ENCODE data around the gene TIPRL.

Gene TIPRL

DNA sequence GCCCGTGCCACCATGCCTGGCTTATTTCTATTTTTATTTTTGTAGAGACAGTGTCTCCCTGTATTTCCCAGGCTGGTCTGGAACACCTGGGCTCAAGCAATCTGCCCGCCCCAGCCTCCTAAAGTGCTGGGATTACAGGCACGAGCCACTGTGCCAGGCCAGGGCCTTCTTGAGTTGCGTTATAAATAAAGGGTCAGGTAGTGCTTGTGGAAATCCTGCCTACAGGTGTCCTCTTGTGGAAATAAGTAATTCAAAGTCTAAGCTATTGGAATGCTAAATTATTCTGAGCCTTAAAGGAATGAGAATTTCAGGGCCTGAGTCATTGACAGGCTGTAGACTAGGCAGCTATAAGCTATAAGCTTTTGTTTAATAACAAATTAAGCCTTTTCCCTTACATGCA lies 38.9 kb downstream of the TIPRL start:
- DNase-seq: no peak

DNA sequence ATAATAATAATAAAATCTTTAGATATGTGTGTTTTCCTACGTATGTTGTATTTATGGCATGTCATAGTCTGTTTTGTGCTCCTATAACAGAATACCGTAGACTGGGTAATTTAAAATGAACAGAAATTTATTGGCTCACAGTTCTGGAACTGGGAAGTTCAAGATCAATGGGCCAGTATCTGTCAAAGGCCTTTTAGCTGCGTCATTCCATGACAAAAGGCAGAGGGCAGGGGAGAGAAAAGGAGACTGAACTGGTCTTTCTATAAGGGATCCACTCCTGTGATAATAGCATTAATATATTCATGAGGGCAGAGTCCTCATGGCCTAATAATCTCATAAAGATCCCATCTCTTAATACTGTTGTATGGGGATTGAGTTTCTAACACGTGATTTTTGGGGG lies 39.9 kb downstream of the TIPRL start:
- DNase-seq: no peak

DNA sequence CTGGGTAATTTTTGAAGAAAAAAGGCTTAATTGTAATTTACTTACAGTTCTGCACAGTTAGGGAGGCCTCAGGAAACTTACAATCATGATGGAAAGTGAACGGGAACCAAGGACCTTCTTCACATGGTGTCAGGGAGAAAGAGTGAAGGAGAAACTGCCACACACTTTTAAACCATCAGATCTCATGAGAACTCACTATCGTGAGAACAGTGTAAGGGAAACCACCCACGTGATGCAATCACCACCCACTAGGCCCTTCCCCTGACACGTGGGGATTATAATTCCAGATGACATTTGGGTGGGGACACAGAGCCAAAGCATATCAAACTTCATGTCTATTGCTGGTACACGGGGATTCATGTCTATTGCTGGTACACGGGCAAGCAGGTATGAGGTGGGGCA lies 41.7 kb downstream of the TIPRL start:
- no peak for DNase-seq

- no peak for DNase-seq
Observed at GRCh38 chr1:168221275-168221674, 42.5 kb downstream of the TIPRL start.

DNA sequence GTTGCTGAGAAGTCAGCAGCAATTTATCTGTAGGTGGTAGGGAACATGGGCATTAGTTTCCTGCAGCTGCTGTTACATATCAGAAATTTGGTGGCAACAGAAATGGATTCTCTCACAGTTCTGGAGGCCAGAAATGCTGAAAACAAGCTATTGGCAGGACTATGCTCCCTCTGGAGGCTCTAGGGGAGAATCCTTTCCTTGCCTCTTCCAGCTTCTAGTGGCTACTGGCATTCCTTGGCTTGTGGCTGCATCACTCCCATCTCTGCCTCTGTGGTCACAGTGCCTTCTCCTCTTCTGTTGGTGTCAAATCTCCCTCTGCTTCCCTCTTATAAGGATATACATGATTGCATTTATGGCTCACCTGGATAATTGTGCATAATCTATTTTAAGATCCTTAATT lies 44.5 kb downstream of the TIPRL start:
- no peak for DNase-seq

GRCh38 chr1:168223681-168224540 lies 45.1 kb downstream of the TIPRL start:
- no peak for DNase-seq

DNA sequence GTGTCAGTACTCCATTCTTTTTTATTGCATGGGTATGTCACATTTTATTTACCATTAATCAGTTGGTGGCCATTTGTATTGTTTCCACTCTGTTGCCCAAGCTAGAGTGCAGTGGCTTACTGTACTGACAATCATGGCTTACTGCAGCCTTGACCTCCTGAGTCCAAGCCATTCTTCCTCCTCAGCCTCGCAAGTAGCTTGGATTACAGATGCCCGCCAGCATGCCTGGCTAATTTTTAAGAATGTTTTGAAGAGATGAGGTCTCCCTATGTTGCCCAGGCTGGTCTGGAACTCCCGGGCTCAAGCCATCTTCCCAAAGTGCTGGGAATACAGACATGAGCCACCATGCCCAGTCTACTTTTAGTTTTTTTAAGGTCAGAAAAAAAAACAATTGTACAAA lies 46.2 kb downstream of the TIPRL start:
- peak in 1 of 2 experiments; percentile 22 for DNase-seq

DNA sequence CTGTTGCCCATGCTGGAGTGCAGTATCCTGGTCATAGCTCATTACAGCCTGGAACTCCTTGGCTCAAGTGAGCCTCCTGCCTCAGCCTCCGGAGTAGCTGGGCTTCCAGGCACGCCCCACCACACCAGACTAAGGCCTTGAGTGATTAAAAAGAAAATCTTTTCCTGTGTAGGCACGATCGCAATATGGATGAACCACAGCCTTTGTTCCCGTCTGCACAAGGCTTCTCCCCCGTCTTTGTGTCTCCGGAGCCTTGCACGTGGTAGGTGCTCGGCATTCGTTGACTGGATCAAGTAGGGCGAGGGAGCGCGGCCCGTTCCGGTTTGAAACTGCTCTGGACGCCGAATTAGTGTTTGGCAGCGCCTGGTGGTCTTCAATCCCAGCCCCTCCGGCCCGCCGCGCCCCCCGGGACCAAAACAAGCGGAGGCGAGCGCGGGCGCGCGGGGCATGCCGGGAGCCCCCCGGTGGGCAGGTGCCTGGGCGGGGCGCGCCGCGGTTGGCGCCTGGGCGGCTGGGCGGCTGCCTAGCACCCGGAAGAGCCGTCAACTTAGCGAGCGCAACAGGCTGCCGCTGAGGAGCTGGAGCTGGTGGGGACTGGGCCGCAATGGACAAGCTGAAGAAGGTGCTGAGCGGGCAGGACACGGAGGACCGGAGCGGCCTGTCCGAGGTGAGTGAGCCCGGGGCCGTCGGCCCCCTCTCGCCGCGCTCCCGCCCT lies 46.9 kb downstream of the TIPRL start, which contains the start of gene SFT2D2:
Gene SFT2D2, plus strand, starts transcription at position 529 of the 715 bp plus-strand sequence. Its CDS starts 76 bp downstream, at position 605.
- peak; percentile 88 to 98 for DNase-seq

- peak; percentile 70 to 76 for DNase-seq
Observed at GRCh38 chr1:168227620-168228019, 48.9 kb downstream of the TIPRL start.

GRCh38 chr1:168229893-168230292 lies 51.1 kb downstream of the TIPRL start:
- DNase-seq: no peak

- DNase-seq: no peak
Observed at GRCh38 chr1:168230709-168231108, 51.9 kb downstream of the TIPRL start.

DNA sequence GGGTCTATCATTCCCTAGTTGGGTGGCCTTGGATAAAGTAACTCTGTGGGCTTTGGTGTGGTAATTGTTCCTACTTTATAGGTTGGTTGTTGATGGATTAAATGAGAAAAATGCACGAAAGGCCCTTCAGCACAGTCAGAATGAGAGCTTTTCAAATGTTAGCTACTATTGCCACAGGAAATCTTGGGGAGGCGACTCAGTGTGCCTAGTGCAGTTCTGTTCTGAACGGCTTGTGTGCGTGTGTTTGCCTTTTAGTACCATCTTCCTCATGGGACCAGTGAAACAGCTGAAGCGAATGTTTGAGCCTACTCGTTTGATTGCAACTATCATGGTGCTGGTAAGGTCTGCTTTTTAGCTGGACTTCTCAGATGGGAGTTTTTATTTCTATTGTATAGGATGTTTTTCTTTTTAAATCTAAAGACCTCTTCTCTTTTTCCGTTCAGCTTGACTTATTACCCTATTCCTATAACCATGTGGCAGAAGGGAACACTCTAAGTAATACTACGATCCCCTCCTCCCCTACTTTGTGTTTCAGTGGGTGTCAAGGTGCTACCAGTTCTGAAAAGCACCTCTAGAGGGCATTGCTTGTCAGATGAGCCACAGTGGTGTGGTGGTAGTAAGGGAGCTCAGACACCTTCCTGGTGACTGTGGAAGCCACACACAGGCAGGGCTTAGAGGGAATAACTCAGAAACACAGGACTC lies 56.2 kb downstream of the TIPRL start:
- peak; percentile 71 to 85 for DNase-seq

DNA sequence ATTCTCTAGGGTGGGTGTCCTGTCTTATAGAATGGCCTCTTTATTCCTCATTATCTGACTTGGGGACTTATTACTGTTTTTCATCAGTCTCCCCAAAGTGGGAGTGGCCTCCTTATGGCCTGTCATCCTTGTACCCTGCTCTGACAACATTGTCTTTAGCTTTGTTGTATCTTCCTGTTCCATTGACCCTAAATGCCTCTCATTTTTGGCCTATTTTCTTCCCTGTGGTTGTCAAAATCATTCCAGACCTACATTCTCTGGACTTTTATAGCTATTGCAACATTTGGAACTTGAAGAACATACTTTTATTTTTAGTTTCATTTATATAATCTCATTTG lies 56.8 kb downstream of the TIPRL start:
- DNase-seq: no peak

- no peak for DNase-seq
Observed at GRCh38 chr1:168235937-168236336, 57.2 kb downstream of the TIPRL start.

GRCh38 chr1:168236836-168237611 lies 58.3 kb downstream of the TIPRL start:
- no peak for DNase-seq

DNA sequence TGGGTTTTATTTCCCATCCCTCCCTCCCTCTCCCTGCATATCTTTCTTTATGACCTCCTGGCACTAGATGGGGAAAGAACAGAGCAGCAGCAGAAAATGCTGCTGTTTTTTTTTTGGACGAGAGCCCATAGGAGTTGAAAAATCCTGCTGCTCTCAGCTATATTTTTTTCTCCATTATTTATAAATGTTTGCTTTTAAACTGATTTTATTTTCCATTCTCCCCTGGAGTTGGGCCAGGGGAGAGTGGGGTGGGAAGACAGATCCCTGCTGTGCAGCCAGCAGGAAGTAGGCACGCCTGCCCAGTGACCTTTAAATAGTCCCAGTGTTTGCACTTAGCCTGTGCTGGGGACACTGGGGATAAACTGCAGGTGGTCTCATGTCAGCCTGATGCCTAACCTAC lies 64.4 kb downstream of the TIPRL start:
- DNase-seq: no peak

- DNase-seq: no peak
Observed at GRCh38 chr1:168243636-168244212, 65.0 kb downstream of the TIPRL start.

DNA sequence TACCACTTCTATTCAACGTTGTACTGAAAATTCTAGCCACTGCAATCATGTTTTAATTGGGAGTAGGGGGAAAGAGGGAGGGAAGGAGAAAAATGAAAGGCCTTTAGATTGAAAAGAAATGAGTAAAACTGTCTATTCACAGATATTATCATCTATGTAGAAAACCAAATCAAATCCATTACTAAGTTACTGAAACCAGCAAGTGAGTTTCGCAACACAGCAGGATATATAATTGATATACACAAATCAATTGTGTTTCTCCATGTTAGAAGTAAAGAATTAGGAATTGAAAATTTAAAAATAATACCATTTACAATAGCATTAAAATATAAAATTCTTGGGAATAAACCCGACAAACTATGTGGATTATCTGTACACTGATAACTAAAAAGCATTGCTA lies 66.3 kb downstream of the TIPRL start:
- DNase-seq: no peak

- no peak for DNase-seq
Observed at GRCh38 chr1:168246506-168246905, 67.7 kb downstream of the TIPRL start.
